Sigmoid colon (tissue), 4 donors: ENCODE data around the gene HSPG2.

ENCODE experiments used
- CTCF ChIP-seq, 4 experiments: fragments of 450-650 bp in 3 of 4; fragments of 200-600 bp in 1 of 4; IDR thresholded peaks; one replicate each; pipeline ENCODE4 v1.5.1; 2016 to 2019; ENCODE audit warnings: antibody characterized with exemption in 4 of 4, mild to moderate bottlenecking in 3 of 4, moderate library complexity in 2 of 4
- EP300 ChIP-seq, 4 donors: sonication (generic); formaldehyde crosslinking; IDR thresholded peaks; one replicate each; pipeline ENCODE4 v1.6.1; 2017; ENCODE audit warnings: antibody characterized with exemption in 4 of 4
- POLR2A ChIP-seq, 2 donors: fragments of 450-650 bp; IDR thresholded peaks; one replicate each; pipeline ENCODE4 v1.6.1; 2016; ENCODE audit warnings: antibody characterized with exemption in 2 of 2, mild to moderate bottlenecking in 2 of 2, moderate library complexity in 2 of 2
- POLR2AphosphoS5 ChIP-seq, 4 donors: sonication (generic); formaldehyde crosslinking; IDR thresholded peaks; one replicate each; pipeline ENCODE4 v1.6.1; 2017; ENCODE audit warnings: antibody characterized with exemption in 4 of 4

GRCh38 chr1:21941370-21941769 is 4.3 kb upstream of the HSPG2 start:
- no peak for TF ChIP-seq CTCF (IDR thresholded peaks at IDR 0.05)
- TF ChIP-seq POLR2AphosphoS5 (IDR thresholded peaks at IDR 0.05) = no peak
- no peak for TF ChIP-seq POLR2A (IDR thresholded peaks at IDR 0.05)
- no peak for TF ChIP-seq EP300 (IDR thresholded peaks at IDR 0.05)
